Measurements from ENCODE around the gene P4HA1.

DNA sequence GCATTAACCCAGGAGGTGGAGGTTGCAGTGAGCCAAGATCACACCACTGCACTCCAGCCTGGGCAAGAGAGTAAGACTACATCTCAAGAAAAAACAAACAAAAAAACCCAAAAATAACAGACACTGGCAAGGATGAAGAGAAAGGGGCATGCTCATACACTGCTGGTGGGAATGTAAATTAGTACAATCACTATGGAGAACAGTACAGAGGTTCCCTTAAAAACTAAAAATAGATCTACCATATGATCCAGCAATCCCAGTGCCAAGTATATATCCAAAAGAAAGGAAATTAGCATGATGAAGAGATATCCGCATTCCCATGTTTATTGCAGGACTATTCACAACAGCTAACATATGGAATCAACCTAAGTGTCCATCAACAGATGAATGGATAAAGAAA lies 75.6 kb downstream of the P4HA1 start:
- TF ChIP-seq, protein P1, sequence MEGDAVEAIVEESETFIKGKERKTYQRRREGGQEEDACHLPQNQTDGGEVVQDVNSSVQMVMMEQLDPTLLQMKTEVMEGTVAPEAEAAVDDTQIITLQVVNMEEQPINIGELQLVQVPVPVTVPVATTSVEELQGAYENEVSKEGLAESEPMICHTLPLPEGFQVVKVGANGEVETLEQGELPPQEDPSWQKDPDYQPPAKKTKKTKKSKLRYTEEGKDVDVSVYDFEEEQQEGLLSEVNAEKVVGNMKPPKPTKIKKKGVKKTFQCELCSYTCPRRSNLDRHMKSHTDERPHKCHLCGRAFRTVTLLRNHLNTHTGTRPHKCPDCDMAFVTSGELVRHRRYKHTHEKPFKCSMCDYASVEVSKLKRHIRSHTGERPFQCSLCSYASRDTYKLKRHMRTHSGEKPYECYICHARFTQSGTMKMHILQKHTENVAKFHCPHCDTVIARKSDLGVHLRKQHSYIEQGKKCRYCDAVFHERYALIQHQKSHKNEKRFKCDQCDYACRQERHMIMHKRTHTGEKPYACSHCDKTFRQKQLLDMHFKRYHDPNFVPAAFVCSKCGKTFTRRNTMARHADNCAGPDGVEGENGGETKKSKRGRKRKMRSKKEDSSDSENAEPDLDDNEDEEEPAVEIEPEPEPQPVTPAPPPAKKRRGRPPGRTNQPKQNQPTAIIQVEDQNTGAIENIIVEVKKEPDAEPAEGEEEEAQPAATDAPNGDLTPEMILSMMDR (IDR thresholded peaks at IDR 0.05) = no peak
- no peak for TF ChIP-seq POLR2A (IDR thresholded peaks at IDR 0.05)

Measured in testis (tissue), 2 donors.